Hepatocyte (in vitro differentiated cells): Measurements from ENCODE around the gene MMP20. TPM values are rescaled to one million over a fixed set of nuclear protein-coding genes. Genes with fewer than 3 reads are reported as not detected.
A peak's percentile ranks its signal among the peaks of the same experiment; 100 is the strongest.

ENCODE experiments used
- DNase-seq: peaks from one replicate; pipeline ENCODE4 v3.0.0-alpha.2; 2016; ENCODE audit warnings: low spot score
- H2AFZ ChIP-seq: fragments of 200-600 bp; sonication (generic); 2 replicates; pipeline ENCODE4 v1.6.0; 2016; ENCODE audit warnings: antibody characterized with exemption, mild to moderate bottlenecking
- H3K27ac ChIP-seq: fragments of 200-600 bp; sonication (generic); 2 replicates; pipeline ENCODE4 v1.5.1; 2016; ENCODE audit warnings: mild to moderate bottlenecking
- H3K27me3 ChIP-seq: fragments of 200-600 bp; sonication (generic); 2 replicates; pipeline ENCODE4 v1.6.1; 2016
- H3K36me3 ChIP-seq: fragments of 200-600 bp; sonication (generic); replicated peaks from 2 replicates; pipeline ENCODE4 v1.5.1; 2016; ENCODE audit warnings: low read depth; ENCODE audit not compliant: insufficient read depth
- H3K4me1 ChIP-seq: fragments of 200-600 bp; sonication (generic); 2 replicates; pipeline ENCODE4 v1.5.1; 2016; ENCODE audit warnings: mild to moderate bottlenecking, moderate library complexity; ENCODE audit not compliant: insufficient read depth
- H3K4me2 ChIP-seq: fragments of 200-600 bp; sonication (generic); 2 replicates; pipeline ENCODE4 v1.6.0; 2016
- H3K4me3 ChIP-seq: fragments of 200-600 bp; sonication (generic); 2 replicates; pipeline ENCODE4 v1.5.1; 2016; ENCODE audit warnings: mild to moderate bottlenecking
- H3K79me2 ChIP-seq: fragments of 200-600 bp; sonication (generic); 2 replicates; pipeline ENCODE4 v1.6.0; 2017; ENCODE audit warnings: mild to moderate bottlenecking
- H3K9me2 ChIP-seq: fragments of 200-600 bp; sonication (generic); replicated peaks from 2 replicates; pipeline ENCODE4 v1.6.0; 2017; ENCODE audit warnings: mild to moderate bottlenecking; ENCODE audit not compliant: insufficient read depth
- H3K9me3 ChIP-seq: fragments of 200-600 bp; sonication (generic); 2 replicates; pipeline ENCODE4 v1.5.1; 2016; ENCODE audit warnings: low read depth, mild to moderate bottlenecking
- H4K20me1 ChIP-seq: fragments of 200-600 bp; sonication (generic); 2 replicates; pipeline ENCODE4 v1.6.0; 2016; ENCODE audit warnings: mild to moderate bottlenecking; ENCODE audit not compliant: insufficient read depth, poor library complexity, severe bottlenecking
- CTCF ChIP-seq: fragments of 200-600 bp; sonication (generic); IDR thresholded peaks from 2 replicates; pipeline ENCODE4 v1.5.1; 2016; ENCODE audit warnings: antibody characterized with exemption, mild to moderate bottlenecking; ENCODE audit not compliant: poor library complexity
- EZH2 ChIP-seq: fragments of 200-600 bp; sonication (generic); IDR thresholded peaks from 2 replicates; pipeline ENCODE4 v1.6.1; 2016; ENCODE audit warnings: antibody characterized with exemption, mild to moderate bottlenecking, borderline replicate concordance
- EZH2phosphoT487 ChIP-seq: fragments of 200-600 bp; sonication (generic); IDR thresholded peaks from one replicate; pipeline ENCODE4 v1.6.1; 2018; ENCODE audit warnings: antibody characterized with exemption, mild to moderate bottlenecking, low read depth, moderate library complexity; ENCODE audit not compliant: unreplicated experiment, severe bottlenecking
- WGBS: methylation state at CpG from one replicate; pipeline ENCODE4 v1.1.6; 2016; ENCODE audit warnings: low lambda C conversion rate; ENCODE audit errors: missing lambda C conversion rate; 5-methylcytosine and 5-hydroxymethylcytosine counted together
- polyA plus RNA-seq: library from polyadenylated mRNA; unstranded; fragments of >200 nt; fragmentation: Nextera tagmentation; extraction: Ambion mirVana; gene quantifications from 2 replicates; pipeline ENCODE4 v1.2.1, GENCODE V29; 2016
- total RNA-seq: library from RNA; depleted of rRNA; stranded (reverse); fragments of >200 nt; gene quantifications from 2 replicates; pipeline ENCODE4 v1.2.3, GENCODE V29; 2014

Gene MMP20
- total and polyA plus RNA-seq, 2 experiments from 2014 or later, result not detected

DNA sequence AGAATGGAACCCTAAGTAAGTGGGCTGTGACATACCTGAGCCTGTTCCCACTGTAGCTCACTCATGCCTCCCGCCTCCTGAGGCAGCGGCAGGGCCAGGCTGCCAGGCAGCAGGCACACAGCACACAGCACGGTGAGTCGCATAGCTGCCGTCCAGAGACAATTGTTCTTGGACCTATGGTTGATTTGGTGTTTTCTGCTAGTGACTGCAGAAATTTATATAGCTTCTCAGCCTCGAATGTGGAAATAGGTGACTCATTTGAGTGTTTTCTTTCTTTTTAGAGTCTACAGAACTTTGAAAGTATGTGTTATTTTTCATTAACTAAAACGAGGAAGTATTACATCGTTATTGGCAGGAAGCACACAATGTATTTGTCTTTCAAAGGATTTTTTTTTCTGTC lies 94.6 kb downstream of the MMP20 start, which contains the start of gene MMP7:
MMP7 (minus strand) TSS at position 190 of the 400 bp plus-strand sequence; CDS start at position 143, 47 bp downstream.
- H3K4me1 ChIP-seq, result no peaks in the 10 kb centered on the region
- no peak within 1 kb of the TSS for H3K4me3 ChIP-seq
- peak; percentile 21 for DNase-seq
- no peaks in the 10 kb centered on the region for H3K9me2 ChIP-seq
- H3K27me3 ChIP-seq, result no peaks in the 10 kb centered on the region
- H3K4me2 ChIP-seq, result peak within 1 kb of the TSS; percentile 34
- no peaks in the 10 kb centered on the region for H3K79me2 ChIP-seq
- no peaks in the 10 kb centered on the region for H4K20me1 ChIP-seq
- TF ChIP-seq EZH2 (no peak), CTCF (no peak)
- H3K36me3 ChIP-seq, result no peaks in the 10 kb centered on the region
- H2AFZ ChIP-seq, result no peak within 1 kb of the TSS
- 71% methylated on average over 8 of the region's 8 CpGs for WGBS
- peak within 1 kb of the TSS; percentile 38 for H3K27ac ChIP-seq
- no peaks in the 10 kb centered on the region for H3K9me3 ChIP-seq

- H3K36me3 ChIP-seq, result no peaks in the 10 kb centered on the region
- no peaks in the 10 kb centered on the region for H3K9me3 ChIP-seq
- H2AFZ ChIP-seq, result no peak overlapping the region
- no peaks in the 10 kb centered on the region for H3K4me1 ChIP-seq
- H3K4me2 ChIP-seq, result no peak overlapping the region
- no peaks in the 10 kb centered on the region for H4K20me1 ChIP-seq
- H3K27ac ChIP-seq, result no peak overlapping the region
- H3K9me2 ChIP-seq, result no peaks in the 10 kb centered on the region
- no peaks in the 10 kb centered on the region for H3K27me3 ChIP-seq
- TF ChIP-seq EZH2 (no peak), CTCF (no peak), EZH2phosphoT487 (no peak)
- H3K79me2 ChIP-seq, result no peaks in the 10 kb centered on the region
- DNase-seq, result no peak
- H3K4me3 ChIP-seq, result no peak overlapping the region
Measured at GRCh38 chr11:102528618-102529017, 96.5 kb downstream of the MMP20 start.

DNA sequence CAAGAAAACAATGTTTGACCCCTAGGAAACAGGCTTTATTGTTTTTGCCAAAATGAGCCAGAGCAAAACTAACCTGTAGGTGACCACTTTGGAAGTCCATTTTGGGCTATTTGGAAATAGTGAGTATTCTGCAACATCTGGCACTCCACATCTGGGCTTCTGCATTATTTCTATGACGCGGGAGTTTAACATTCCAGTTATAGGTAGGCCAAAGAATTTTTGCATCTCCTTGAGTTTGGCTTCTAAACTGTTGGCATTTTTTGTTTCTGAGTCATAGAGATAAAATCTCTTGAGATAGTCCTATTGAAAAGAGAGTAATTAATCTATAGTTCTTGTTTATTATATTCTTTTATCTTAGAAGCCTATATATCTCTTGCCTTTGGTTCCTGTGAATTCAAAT lies 97.4 kb downstream of the MMP20 start:
- Histone ChIP-seq H3K79me2 (no peaks in the 10 kb centered on the region), H3K9me2 (no peaks in the 10 kb centered on the region), H3K4me2 (no peak overlapping the region), H3K27ac (no peak overlapping the region), H3K27me3 (no peaks in the 10 kb centered on the region), H3K4me1 (no peaks in the 10 kb centered on the region), H3K9me3 (no peaks in the 10 kb centered on the region), H4K20me1 (no peaks in the 10 kb centered on the region), H2AFZ (no peak overlapping the region), H3K36me3 (no peaks in the 10 kb centered on the region), H3K4me3 (no peak overlapping the region)
- TF ChIP-seq CTCF (no peak), EZH2 (no peak), EZH2phosphoT487 (no peak)
- DNase-seq, result no peak
- WGBS, result 96% methylated on average over 2 of the region's 2 CpGs

DNA sequence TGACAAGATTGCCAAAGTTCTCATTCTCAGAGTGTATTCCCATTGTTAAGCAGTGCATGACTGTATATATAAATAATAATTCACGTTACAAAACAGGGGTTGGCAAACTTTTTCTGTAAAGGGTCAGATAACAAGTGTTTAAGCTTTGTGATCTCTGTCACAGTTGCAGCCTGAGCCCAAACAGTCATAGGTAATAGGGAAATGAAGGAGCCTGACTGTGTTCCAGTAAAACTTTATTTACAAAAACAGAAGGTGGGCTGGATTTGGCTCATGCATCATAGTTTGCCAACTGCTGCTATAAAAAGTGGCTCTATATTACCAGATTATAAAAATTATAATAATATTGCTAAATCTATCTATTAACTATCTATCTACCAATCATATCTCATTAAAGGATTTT lies 98.1 kb downstream of the MMP20 start:
- TF ChIP-seq CTCF, result no peak
- no peak for TF ChIP-seq EZH2
- no peak for TF ChIP-seq EZH2phosphoT487
- Histone ChIP-seq H3K9me3 (no peaks in the 10 kb centered on the region), H3K9me2 (no peaks in the 10 kb centered on the region), H3K27ac (no peak overlapping the region), H3K27me3 (no peaks in the 10 kb centered on the region), H3K4me1 (no peaks in the 10 kb centered on the region), H4K20me1 (no peaks in the 10 kb centered on the region), H3K36me3 (no peaks in the 10 kb centered on the region), H2AFZ (no peak overlapping the region), H3K4me2 (no peak overlapping the region), H3K4me3 (no peak overlapping the region), H3K79me2 (no peaks in the 10 kb centered on the region)
- DNase-seq, result no peak
- WGBS, result 75% methylated on average over 1 of the region's 1 CpG
